ENCODE data around the gene ITLN1.

Gene ITLN1

GRCh38 chr1:160866695-160867260 lies 18.2 kb downstream of the ITLN1 start:
- no peak for DNase-seq (ENCODE audit: low spot score in 2 of 2)
- H3K4me1 Mint-ChIP-seq = peaks cover 28% of the 10 kb centered on the region
- no peak overlapping the region for H3K4me3 Mint-ChIP-seq
- H3K27ac Mint-ChIP-seq = no peak overlapping the region
- no peak for ATAC-seq
- H3K9me3 Mint-ChIP-seq = no peaks in the 10 kb centered on the region
- peaks cover 6% of the 10 kb centered on the region for H3K36me3 Mint-ChIP-seq

- Mint-ChIP-seq H3K27ac (no peak overlapping the region), H3K4me3 (no peak overlapping the region), H3K9me3 (no peaks in the 10 kb centered on the region), H3K4me1 (peaks cover 35% of the 10 kb centered on the region), H3K36me3 (peaks cover 6% of the 10 kb centered on the region)
- ATAC-seq = no peak
- DNase-seq (ENCODE audit: low spot score in 2 of 2) = no peak
Measured at GRCh38 chr1:160866001-160866694, 18.8 kb downstream of the ITLN1 start.

GRCh38 chr1:160865337-160865736 lies 19.6 kb downstream of the ITLN1 start:
- ATAC-seq (no peak), DNase-seq (ENCODE audit: low spot score in 2 of 2) (no peak)
- Mint-ChIP-seq H3K9me3 (no peaks in the 10 kb centered on the region), H3K36me3 (peaks cover 6% of the 10 kb centered on the region), H3K27ac (no peak overlapping the region), H3K4me3 (no peak overlapping the region), H3K4me1 (peaks cover 43% of the 10 kb centered on the region)

GRCh38 chr1:160864173-160864572 lies 20.8 kb downstream of the ITLN1 start:
- peak overlapping the region; percentile 46 for H3K27ac Mint-ChIP-seq
- peaks cover 46% of the 10 kb centered on the region for H3K4me1 Mint-ChIP-seq
- no peaks in the 10 kb centered on the region for H3K9me3 Mint-ChIP-seq
- DNase-seq (ENCODE audit: low spot score in 2 of 2) (peak in 1 of 2 donors; percentile 33), ATAC-seq (no peak)
- H3K36me3 Mint-ChIP-seq = peaks cover 6% of the 10 kb centered on the region
- H3K4me3 Mint-ChIP-seq = no peak overlapping the region

GRCh38 chr1:160863774-160864131 lies 21.2 kb downstream of the ITLN1 start:
- Mint-ChIP-seq H3K4me3 (peak overlapping the region; percentile 22), H3K4me1 (peaks cover 50% of the 10 kb centered on the region), H3K9me3 (no peaks in the 10 kb centered on the region), H3K36me3 (peaks cover 6% of the 10 kb centered on the region), H3K27ac (peak overlapping the region; percentile 46)
- ATAC-seq (no peak), DNase-seq (ENCODE audit: low spot score in 2 of 2) (peak in 1 of 2 donors; percentile 45)

- H3K9me3 Mint-ChIP-seq = no peaks in the 10 kb centered on the region
- no peak for ATAC-seq
- peaks cover 56% of the 10 kb centered on the region for H3K4me1 Mint-ChIP-seq
- DNase-seq (ENCODE audit: low spot score in 2 of 2) = no peak
- peaks cover 6% of the 10 kb centered on the region for H3K36me3 Mint-ChIP-seq
- peak overlapping the region; percentile 92 for H3K27ac Mint-ChIP-seq
- H3K4me3 Mint-ChIP-seq = peak overlapping the region; percentile 83
Measured at GRCh38 chr1:160863061-160863773, 21.8 kb downstream of the ITLN1 start.

- DNase-seq (ENCODE audit: low spot score in 2 of 2) = peak; percentile 62 to 86
- Mint-ChIP-seq H3K4me1 (peaks cover 58% of the 10 kb centered on the region), H3K9me3 (no peaks in the 10 kb centered on the region), H3K4me3 (peak within 1 kb of the TSS; percentile 83), H3K36me3 (peaks cover 6% of the 10 kb centered on the region), H3K27ac (peak within 1 kb of the TSS; percentile 92)
- peak; percentile 99 for ATAC-seq
Measured at GRCh38 chr1:160862203-160863060, 22.5 kb downstream of the ITLN1 start, which contains the start of gene CD244. Gene CD244, minus strand, starts transcription at chr1:160862887. Its CDS starts 210 bp downstream, at chr1:160862677.

GRCh38 chr1:160860840-160861505 lies 24.0 kb downstream of the ITLN1 start:
- H3K27ac Mint-ChIP-seq = peak overlapping the region; percentile 92
- no peak for DNase-seq (ENCODE audit: low spot score in 2 of 2)
- peaks cover 6% of the 10 kb centered on the region for H3K36me3 Mint-ChIP-seq
- ATAC-seq = no peak
- H3K9me3 Mint-ChIP-seq = no peaks in the 10 kb centered on the region
- H3K4me1 Mint-ChIP-seq = peaks cover 58% of the 10 kb centered on the region
- H3K4me3 Mint-ChIP-seq = peak overlapping the region; percentile 83

GRCh38 chr1:160859166-160859565 lies 25.8 kb downstream of the ITLN1 start:
- H3K36me3 Mint-ChIP-seq = peaks cover 6% of the 10 kb centered on the region
- DNase-seq (ENCODE audit: low spot score in 2 of 2) = no peak
- H3K9me3 Mint-ChIP-seq = no peaks in the 10 kb centered on the region
- peak overlapping the region; percentile 44 for H3K27ac Mint-ChIP-seq
- peak overlapping the region; percentile 25 for H3K4me3 Mint-ChIP-seq
- ATAC-seq = no peak
- peaks cover 54% of the 10 kb centered on the region for H3K4me1 Mint-ChIP-seq

GRCh38 chr1:160858507-160858906 lies 26.5 kb downstream of the ITLN1 start:
- DNase-seq (ENCODE audit: low spot score in 2 of 2) (no peak), ATAC-seq (no peak)
- H3K27ac Mint-ChIP-seq = peak overlapping the region; percentile 44
- peaks cover 6% of the 10 kb centered on the region for H3K36me3 Mint-ChIP-seq
- H3K9me3 Mint-ChIP-seq = no peaks in the 10 kb centered on the region
- H3K4me3 Mint-ChIP-seq = peak overlapping the region; percentile 25
- peaks cover 54% of the 10 kb centered on the region for H3K4me1 Mint-ChIP-seq

GRCh38 chr1:160858097-160858496 lies 26.9 kb downstream of the ITLN1 start:
- Mint-ChIP-seq H3K27ac (peak overlapping the region; percentile 44), H3K4me3 (peak overlapping the region; percentile 25), H3K36me3 (peaks cover 6% of the 10 kb centered on the region), H3K4me1 (peaks cover 52% of the 10 kb centered on the region), H3K9me3 (no peaks in the 10 kb centered on the region)
- no peak for ATAC-seq
- DNase-seq (ENCODE audit: low spot score in 2 of 2) = no peak

- DNase-seq (ENCODE audit: low spot score in 2 of 2) (peak in 1 of 2 donors; percentile 77), ATAC-seq (peak; percentile 88)
- Mint-ChIP-seq H3K36me3 (no peaks in the 10 kb centered on the region), H3K4me1 (peaks cover 25% of the 10 kb centered on the region), H3K9me3 (no peaks in the 10 kb centered on the region), H3K27ac (no peak overlapping the region), H3K4me3 (no peak overlapping the region)
Measured at GRCh38 chr1:160855181-160855981, 29.6 kb downstream of the ITLN1 start.

GRCh38 chr1:160853754-160854153 lies 31.2 kb downstream of the ITLN1 start:
- Mint-ChIP-seq H3K4me3 (no peak overlapping the region), H3K9me3 (no peaks in the 10 kb centered on the region), H3K36me3 (no peaks in the 10 kb centered on the region), H3K4me1 (peaks cover 17% of the 10 kb centered on the region), H3K27ac (no peak overlapping the region)
- DNase-seq (ENCODE audit: low spot score in 2 of 2) (no peak), ATAC-seq (no peak)

GRCh38 chr1:160853014-160853413 lies 32.0 kb downstream of the ITLN1 start:
- Mint-ChIP-seq H3K4me3 (no peak overlapping the region), H3K4me1 (peaks cover 13% of the 10 kb centered on the region), H3K27ac (no peak overlapping the region), H3K9me3 (no peaks in the 10 kb centered on the region), H3K36me3 (no peaks in the 10 kb centered on the region)
- no peak for DNase-seq (ENCODE audit: low spot score in 2 of 2)
- ATAC-seq = no peak
